ENCODE data around the gene PKD1L1. TPM values are rescaled to one million over a fixed set of nuclear protein-coding genes. Genes with fewer than 3 reads are reported as not detected.

PKD1L1 gene
- total RNA-seq, 4 donors from 2014 or later: 0.38 to 81.7 (median 0.82) TPM

GRCh38 chr7:47908720-47909119, 39.5 kb downstream of the PKD1L1 start:
- no peak for TF ChIP-seq CTCF (IDR thresholded peaks at IDR 0.05)

GRCh38 chr7:47907981-47908616, 40.2 kb downstream of the PKD1L1 start:
- no peak for TF ChIP-seq CTCF (IDR thresholded peaks at IDR 0.05)

More at GRCh38 chr7:47908720-47909119, 39.5 kb downstream of the PKD1L1 start:
- DNase-seq (ENCODE audit: low spot score) (no peak), ATAC-seq (ENCODE audit: low FRiP score) (no peak)

DNA sequence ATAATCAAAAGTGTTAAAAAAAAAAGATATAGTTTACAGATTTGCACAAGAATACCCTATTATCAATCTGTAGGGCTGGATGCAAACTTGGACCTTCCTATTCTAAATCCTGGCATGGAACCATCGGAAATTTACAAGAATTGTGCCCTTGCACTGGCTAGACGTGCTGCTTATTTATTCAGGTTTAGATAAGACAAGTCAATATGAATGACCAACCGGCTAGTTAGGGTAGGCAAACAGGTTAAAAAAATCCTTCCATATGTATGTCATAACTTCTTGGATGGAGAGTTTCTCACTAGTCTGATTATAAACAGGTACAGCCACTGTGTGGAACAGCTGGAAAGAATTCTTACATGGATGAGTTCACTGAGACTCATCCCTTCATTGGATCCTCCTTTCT, 41.4 kb downstream of the PKD1L1 start:
- DNase-seq (ENCODE audit: low spot score): no peak
- no peak for ATAC-seq (ENCODE audit: low FRiP score)
- no peak for TF ChIP-seq CTCF (IDR thresholded peaks at IDR 0.05)

More at GRCh38 chr7:47907981-47908616, 40.2 kb downstream of the PKD1L1 start:
- DNase-seq (ENCODE audit: low spot score) (no peak), ATAC-seq (ENCODE audit: low FRiP score) (no peak)

- TF ChIP-seq CTCF (IDR thresholded peaks at IDR 0.05): no peak
- DNase-seq (ENCODE audit: low spot score): no peak
- ATAC-seq (ENCODE audit: low FRiP score): no peak
Measured at GRCh38 chr7:47905076-47905920, 43.0 kb downstream of the PKD1L1 start.

DNA sequence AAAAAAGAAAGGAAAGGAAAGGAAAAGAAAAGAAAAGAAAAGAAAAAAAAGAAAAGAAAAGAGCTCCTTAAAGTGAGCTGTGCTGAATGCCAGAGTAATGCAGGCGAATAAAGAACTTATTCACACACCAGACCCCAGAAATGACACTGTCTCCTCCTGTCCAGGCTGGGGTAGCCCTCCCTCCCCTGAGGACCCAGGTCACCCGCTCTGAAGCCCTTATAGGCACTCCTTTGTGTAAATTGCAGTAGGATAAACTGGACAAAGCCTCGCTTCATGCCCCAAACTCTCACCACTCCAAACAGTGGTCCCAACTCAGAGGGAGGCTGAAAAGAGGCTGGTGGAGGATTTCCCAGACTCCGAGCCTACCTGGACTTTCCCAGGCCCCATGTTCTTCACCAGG, 46.3 kb downstream of the PKD1L1 start:
- DNase-seq (ENCODE audit: low spot score) (no peak), ATAC-seq (ENCODE audit: low FRiP score) (no peak)
- TF ChIP-seq CTCF (IDR thresholded peaks at IDR 0.05): no peak

GRCh38 chr7:47901542-47901941, 46.7 kb downstream of the PKD1L1 start:
- no peak for DNase-seq (ENCODE audit: low spot score)
- no peak for ATAC-seq (ENCODE audit: low FRiP score)
- TF ChIP-seq CTCF (IDR thresholded peaks at IDR 0.05): no peak
